GM19193 (cell line): Measurements from ENCODE around the gene UNC13C.

Source experiments
- POLR2A ChIP-seq: IDR thresholded peaks from 4 replicates; pipeline ENCODE4 v1.6.1; 2011; ENCODE audit not compliant: insufficient read depth, insufficient read length; ENCODE audit errors: extremely low read depth

Gene UNC13C

DNA sequence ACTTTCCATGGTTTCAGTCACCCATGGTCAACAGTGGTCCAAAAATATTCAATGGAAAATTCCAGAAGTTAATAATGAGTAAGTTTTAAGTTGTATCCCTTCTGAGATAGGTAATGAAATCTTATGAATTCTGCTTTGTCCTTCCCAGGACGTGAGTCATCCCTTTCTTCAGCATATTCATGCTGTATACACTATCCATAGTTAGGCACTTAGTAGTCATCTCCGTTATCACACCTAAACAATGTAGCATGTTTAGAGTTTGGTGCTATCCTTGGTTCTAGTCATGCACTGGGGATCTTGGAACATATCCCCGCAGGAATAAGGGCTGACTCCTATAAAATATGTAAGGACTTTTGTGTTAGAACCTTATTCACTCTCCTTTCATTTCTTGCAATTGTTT is 153.2 kb downstream of the UNC13C start:
- TF ChIP-seq POLR2A, result no peak

GRCh38 chr15:54149115-54149531 is 170.9 kb downstream of the UNC13C start:
- TF ChIP-seq POLR2A, result no peak

- TF ChIP-seq POLR2A, result no peak
Measured at GRCh38 chr15:54150255-54150654, 172.0 kb downstream of the UNC13C start.

GRCh38 chr15:54159012-54159411 is 180.8 kb downstream of the UNC13C start:
- no peak for TF ChIP-seq POLR2A

- TF ChIP-seq POLR2A, result no peak
Measured at GRCh38 chr15:54187325-54187724, 209.1 kb downstream of the UNC13C start.

DNA sequence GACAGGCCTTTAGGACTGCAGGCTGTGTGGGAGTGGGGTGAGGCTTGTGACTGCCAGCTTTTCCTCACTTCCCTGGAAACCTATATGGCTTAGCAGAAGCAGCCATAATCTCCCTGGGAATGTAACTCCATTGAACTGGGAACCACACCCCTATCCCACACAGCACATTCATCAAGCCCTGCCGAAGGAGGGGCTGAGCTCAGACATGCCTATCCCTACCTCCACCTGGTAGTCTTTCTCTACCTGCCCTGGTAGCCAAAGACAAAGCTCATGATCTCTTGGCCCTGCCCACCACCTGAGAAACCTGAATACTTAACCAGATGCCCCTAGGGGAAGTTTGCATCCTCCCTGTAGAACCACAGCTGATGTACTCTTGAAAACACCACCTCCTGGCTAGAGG is 219.8 kb downstream of the UNC13C start:
- no peak for TF ChIP-seq POLR2A

DNA sequence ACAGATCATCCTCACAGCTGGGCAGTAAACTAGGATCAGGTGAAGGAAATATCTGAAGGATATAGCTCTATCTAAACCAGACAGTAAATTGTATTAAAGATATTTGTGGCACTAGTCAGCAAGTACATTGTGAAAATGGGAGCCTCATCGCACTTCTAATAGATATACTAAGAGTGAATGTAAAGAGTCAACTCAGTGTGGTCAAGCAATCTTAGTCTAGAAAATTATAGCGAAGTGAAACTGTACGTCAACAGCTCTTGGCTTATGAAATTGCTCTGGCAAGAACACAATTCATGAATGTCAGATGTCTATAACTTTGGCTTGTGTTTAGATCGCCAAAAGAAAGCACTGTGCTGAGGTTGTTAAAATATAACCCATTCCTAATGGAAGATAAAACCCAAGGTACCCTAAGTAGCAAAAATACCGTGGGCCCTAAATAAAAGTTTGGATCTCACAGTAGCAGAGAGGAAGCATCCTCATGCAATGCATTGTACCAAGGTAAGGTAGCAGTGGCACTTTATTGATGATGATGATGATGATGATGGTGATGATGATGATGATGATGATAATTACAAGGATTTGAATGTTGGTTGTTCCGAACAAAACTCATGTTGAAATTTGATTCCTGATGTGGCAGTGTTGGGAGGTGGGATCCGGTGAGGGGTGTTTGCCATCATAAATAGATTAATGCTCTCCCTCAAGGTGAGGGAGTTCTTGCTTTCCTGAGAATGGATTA is 228.5 kb downstream of the UNC13C start:
- TF ChIP-seq POLR2A, result no peak

DNA sequence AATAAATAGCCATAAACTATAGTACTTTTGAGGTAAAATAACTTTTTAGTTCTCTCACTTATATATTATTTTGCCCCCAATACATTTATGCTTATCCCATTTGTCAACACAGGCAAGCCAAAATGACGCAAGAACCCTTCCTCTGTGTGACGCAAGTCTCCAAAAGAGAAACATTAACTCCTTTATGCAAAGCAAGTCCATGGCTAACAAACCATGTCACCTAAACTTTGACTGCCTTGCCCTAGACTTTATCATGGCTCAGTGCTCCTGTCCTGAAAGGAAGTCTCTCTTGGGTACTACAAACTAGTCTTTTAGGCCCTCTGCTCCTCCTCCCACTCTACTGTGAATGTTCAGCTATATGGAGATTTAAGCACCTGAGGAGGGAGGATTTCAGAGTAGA is 230.5 kb downstream of the UNC13C start:
- no peak for TF ChIP-seq POLR2A

GRCh38 chr15:54212635-54213034 is 234.4 kb downstream of the UNC13C start:
- no peak for TF ChIP-seq POLR2A

- TF ChIP-seq POLR2A, result no peak
Measured at GRCh38 chr15:54226455-54226854, 248.2 kb downstream of the UNC13C start.

DNA sequence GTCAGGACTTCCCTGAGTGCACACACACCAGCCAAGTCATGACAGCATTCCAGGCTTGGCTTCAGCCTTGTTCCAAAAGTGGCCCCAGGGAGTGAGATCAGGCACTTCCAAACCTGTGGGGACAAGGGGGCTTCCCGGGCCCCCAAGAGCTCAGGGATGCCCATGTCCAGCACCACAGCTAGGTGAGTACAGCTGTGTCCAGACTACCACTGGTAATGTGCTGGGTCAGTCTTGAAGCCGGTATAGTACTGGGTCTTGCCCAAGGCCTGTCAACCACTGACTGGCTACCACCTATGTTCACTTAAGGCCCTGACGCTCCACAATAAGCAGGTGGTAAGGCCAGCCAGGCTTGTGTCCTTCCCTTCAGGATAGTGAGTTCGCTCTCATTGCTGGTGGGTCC is 249.3 kb downstream of the UNC13C start:
- TF ChIP-seq POLR2A, result no peak

DNA sequence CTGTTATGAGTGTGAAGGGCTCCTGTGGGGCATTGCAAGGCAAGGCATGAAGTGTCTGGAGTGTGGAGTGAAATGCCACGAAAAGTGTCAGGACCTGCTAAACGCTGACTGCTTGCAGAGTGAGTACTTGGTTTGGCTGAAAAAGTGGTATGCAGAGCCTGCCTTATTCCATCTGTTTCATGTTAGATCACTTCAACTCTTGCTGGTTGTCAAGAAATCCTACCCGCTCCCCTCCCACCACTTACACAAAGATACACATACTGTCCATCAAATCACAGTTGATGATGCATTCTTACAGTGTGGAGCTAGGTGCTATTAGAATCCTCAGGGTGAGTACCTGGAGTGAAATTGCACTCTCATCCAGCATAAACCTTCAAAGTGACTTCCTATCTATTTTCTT is 272.1 kb downstream of the UNC13C start:
- no peak for TF ChIP-seq POLR2A

- TF ChIP-seq POLR2A, result no peak
Measured at GRCh38 chr15:54256190-54256589, 277.9 kb downstream of the UNC13C start.

DNA sequence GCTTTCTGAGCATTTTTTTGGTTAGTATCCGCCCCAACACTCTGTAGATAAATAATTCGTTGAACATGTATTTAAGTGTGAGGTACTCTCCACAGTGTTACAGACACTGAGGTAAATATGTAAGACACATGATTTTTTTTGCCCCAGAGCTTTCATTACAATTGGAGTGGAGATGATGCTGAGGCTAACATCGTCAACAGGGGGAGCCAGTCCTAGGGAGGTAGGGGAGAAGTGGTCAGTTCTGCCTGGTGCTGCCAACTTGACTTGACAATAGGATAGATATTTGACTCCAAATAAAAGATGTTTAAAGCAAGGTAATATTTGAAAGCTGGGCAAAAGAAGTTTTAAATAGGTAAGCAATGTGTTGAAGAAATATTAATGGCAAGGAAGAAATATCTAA is 295.7 kb downstream of the UNC13C start:
- no peak for TF ChIP-seq POLR2A

DNA sequence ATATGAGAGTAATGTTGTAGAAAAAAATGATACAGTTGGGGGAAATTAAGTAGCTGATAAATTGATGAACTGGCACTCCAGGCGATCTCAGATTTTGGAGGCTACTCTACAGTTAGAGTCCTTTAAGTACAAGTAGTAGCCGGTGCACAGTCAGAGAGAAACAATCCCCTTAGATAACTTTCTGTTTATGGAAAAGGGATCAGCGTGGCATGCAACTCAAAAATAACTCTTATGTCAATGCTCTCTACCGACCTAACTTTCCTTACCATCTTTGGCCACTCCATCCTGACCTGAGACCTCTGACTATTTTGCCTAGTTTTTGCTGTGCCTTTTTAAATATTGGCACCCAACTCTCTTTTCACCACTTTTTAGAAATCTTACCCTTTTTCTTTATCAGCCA is 299.6 kb downstream of the UNC13C start:
- TF ChIP-seq POLR2A, result no peak

GRCh38 chr15:54280726-54281125 is 302.5 kb downstream of the UNC13C start:
- no peak for TF ChIP-seq POLR2A
